Heart right ventricle (tissue), 16 donors: Measurements from ENCODE around the gene CTDSP1. TPM values are rescaled to one million over a fixed set of nuclear protein-coding genes. Genes with fewer than 3 reads are reported as not detected.

Experiments used
- ATAC-seq, 8 donors: fragments of 200-7000 bp; cut with Tn5 transposase; one replicate each; pipeline ENCODE4 v1.9.1; 2020; ENCODE audit warnings: mild to moderate bottlenecking in 8 of 8, moderate library complexity in 8 of 8, moderate number of reproducible peaks in 1 of 8
- DNase-seq, 2 donors: peaks; one replicate each; pipeline ENCODE4 v3.0.0-alpha.2; 2020
- H3K27ac ChIP-seq, 10 donors: fragments of 200-600 bp; sonication (generic) in 2 of 10; one replicate each; pipeline versions ENCODE4 v1.5.0 to v1.8.0; 2020 to 2022; ENCODE audit warnings: mild to moderate bottlenecking in 3 of 10
- H3K27me3 ChIP-seq, 7 donors: fragments of 200-600 bp; one replicate each; pipeline ENCODE4 v1.8.0; 2021 to 2022; ENCODE audit warnings: mild to moderate bottlenecking in 2 of 7
- H3K36me3 ChIP-seq, 9 donors: fragments of 200-600 bp; sonication (generic) in 1 of 9; one replicate each; pipeline versions ENCODE4 v1.5.0 to v1.8.0; 2020 to 2022; ENCODE audit warnings: mild to moderate bottlenecking in 2 of 9
- H3K4me1 ChIP-seq, 9 donors: fragments of 200-600 bp; sonication (generic) in 1 of 9; one replicate each; pipeline versions ENCODE4 v1.5.0 to v1.8.0; 2020 to 2022; ENCODE audit warnings: mild to moderate bottlenecking in 4 of 9
- H3K4me3 ChIP-seq, 10 donors: fragments of 200-600 bp; sonication (generic) in 2 of 10; one replicate each; pipeline versions ENCODE4 v1.5.0 to v1.8.0; 2020 to 2022; ENCODE audit warnings: mild to moderate bottlenecking in 7 of 10, moderate library complexity in 2 of 10
- H3K9me3 ChIP-seq, 11 donors: fragments of 200-600 bp in 10 of 11; sonication (generic) in 2 of 11; one replicate each; pipeline versions ENCODE4 v1.5.0 to v1.8.0; 2013 to 2022; ENCODE audit warnings: mild to moderate bottlenecking in 2 of 11, control low read depth in 1 of 11, moderate library complexity in 1 of 11
- WGBS, 2 donors: extraction: QIAGEN DNeasy Blood & Tissue Kit; methylation state at CpG; one replicate each; pipeline ENCODE4 v1.1.7; 2013; ENCODE audit warnings: inconsistent platforms in 1 of 2; 5-methylcytosine and 5-hydroxymethylcytosine counted together
- intact Hi-C, 10 donors: fragments of 100-400 bp; cut with DNase I; formaldehyde crosslinking; loops; one replicate each; pipeline versions ENCODE4 v1.11.1 to v1.14.2; 2022
- polyA plus RNA-seq, 2 donors: library from polyadenylated mRNA; stranded (reverse); fragments of 200-250 nt; gene quantifications; one replicate each; pipeline ENCODE4 v1.2.3, GENCODE V29; 2013
- total RNA-seq, 10 donors: library from RNA; stranded (reverse); fragmentation: NEBNext Ultra II Directional in 3 of 10; extraction: Animal tissue kit (Norgen Biotek cat#: 25700) in 3 of 10; gene quantifications; one replicate each; pipeline versions ENCODE4 v1.2.1 to v1.2.4, GENCODE V29; 2021 to 2023
- TF ChIP-seq, protein P1 (sequence below), 9 donors: fragments of 200-600 bp; sonication (generic) in 2 of 9; IDR thresholded peaks; one replicate each; pipeline versions ENCODE4 v1.5.0 to v1.8.0; 2021 to 2022; ENCODE audit warnings: antibody characterized with exemption in 9 of 9, mild to moderate bottlenecking in 5 of 9, moderate library complexity in 1 of 9
- donor health status: Arrhythmogenic right ventricular cardiomyopathy.
- donor health status: ischemic (EF 13 %, LVEDD 7.1; RV severe dilation, severe dysfunction).
- donor health status: healthy with polysubstance abuse.
- donor health status: DM: no; HTN: yes; CAD: no.
- donor health status: DM: no; HTN: no; CAD: no.
- donor health status: ischemic (EF 25% LVEDD 6.9; RV normal size, moderate dysfunction).
- donor health status: ischemic (EF 25% LVEDD 5.7; RV mildly dilated, moderate dysfunction).
- donor health status: healthy.
- donor health status: DM: yes; HTN: yes; CAD: no.
- donor health status: Ischemic cardiomyopathy.
- donor health status: ischemic (EF 35%, LVEDD 5.7; RV mildly dilated, moderate dysfunction).
- donor health status: nonischemic (EF 11% LVEDD 7.7; RV severe dilation, severe dysfunction).
- donor health status: DM: yes; HTN: yes; CAD: no.
- donor health status: PGD.
- donor health status: ischemic (EF 29% LVEDD 5.4; RV normal size, mild dysfunction).
- donor health status: nonischemic (EF 23%, LVEDD 6.1; RV moderate dilation, normal function).

Gene CTDSP1
- total and polyA plus RNA-seq, 12 donors: 77.9 to 118 (median 89.5) TPM

DNA sequence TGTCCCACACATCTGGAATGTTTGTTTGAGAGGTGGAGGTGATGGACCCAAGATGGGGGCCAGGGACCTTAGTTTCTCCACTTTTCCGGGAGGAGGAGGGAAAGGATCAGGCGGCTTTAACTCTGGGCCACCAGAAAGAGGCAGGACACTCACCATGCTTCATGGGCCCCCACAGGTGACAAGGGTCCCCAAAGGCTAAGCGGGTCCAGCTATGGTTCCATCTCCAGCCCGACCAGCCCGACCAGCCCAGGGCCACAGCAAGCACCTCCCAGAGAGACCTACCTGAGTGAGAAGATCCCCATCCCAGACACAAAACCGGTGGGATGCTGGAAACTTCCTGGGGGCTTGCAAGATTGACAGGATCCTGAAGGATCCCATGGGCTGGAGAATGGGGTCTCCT is 16.9 kb upstream of the CTDSP1 start:
- WGBS, 2 donors: 92 to 94% methylated on average over 6 of the region's 6 CpGs
- DNase-seq (no peak), ATAC-seq (no peak)
- no peaks in the 10 kb centered on the region for H3K27me3 ChIP-seq
- no peaks in the 10 kb centered on the region for H3K9me3 ChIP-seq
- TF ChIP-seq, protein P1, sequence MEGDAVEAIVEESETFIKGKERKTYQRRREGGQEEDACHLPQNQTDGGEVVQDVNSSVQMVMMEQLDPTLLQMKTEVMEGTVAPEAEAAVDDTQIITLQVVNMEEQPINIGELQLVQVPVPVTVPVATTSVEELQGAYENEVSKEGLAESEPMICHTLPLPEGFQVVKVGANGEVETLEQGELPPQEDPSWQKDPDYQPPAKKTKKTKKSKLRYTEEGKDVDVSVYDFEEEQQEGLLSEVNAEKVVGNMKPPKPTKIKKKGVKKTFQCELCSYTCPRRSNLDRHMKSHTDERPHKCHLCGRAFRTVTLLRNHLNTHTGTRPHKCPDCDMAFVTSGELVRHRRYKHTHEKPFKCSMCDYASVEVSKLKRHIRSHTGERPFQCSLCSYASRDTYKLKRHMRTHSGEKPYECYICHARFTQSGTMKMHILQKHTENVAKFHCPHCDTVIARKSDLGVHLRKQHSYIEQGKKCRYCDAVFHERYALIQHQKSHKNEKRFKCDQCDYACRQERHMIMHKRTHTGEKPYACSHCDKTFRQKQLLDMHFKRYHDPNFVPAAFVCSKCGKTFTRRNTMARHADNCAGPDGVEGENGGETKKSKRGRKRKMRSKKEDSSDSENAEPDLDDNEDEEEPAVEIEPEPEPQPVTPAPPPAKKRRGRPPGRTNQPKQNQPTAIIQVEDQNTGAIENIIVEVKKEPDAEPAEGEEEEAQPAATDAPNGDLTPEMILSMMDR (IDR thresholded peaks at IDR 0.05): no peak
- peak overlapping the region in 1 of 10 donors; percentile 53 for H3K4me3 ChIP-seq
- H3K4me1 ChIP-seq: peaks cover 0 to 30% (median 6%) of the 10 kb centered on the region in 9 donors
- H3K27ac ChIP-seq: peak overlapping the region in 3 of 10 donors; percentile 51 to 94 (median 74)
- intact Hi-C loops: no loop called here
- H3K36me3 ChIP-seq: peaks cover 0 to 18% (median 0%) of the 10 kb centered on the region in 9 donors

DNA sequence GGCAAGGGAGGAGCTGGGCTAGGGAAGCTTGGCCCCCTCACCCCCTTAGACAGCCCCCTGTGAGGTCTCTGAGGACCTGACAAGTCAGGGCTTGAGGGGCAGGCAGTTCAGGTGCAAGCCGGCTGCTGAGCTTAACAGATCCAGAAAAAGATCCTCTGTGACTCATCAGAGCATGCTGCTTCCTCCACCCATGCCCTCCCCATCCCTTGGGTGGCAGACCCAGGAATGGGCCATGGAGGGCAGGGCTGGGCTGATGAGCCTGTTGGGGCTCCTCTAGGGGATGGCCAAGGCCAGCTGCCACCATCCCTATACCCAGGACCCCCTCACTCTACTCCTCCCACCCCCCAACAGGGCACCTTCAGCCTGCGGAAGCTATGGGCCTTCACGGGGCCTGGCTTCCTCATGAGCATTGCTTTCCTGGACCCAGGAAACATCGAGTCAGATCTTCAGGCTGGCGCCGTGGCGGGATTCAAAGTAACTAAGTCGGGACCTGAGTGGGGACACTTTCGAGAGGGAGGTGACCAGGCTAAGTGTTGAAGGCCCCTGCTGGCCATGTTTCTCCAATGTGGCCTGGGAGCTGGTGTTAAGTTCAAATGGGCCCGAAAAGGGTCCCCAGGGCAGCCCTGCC is 15.7 kb upstream of the CTDSP1 start:
- Histone ChIP-seq H3K36me3 (peaks cover 0 to 23% (median 0%) of the 10 kb centered on the region in 9 donors), H3K27ac (peak overlapping the region in 1 of 10 donors; percentile 94), H3K9me3 (no peaks in the 10 kb centered on the region), H3K4me1 (peaks cover 0 to 41% (median 7%) of the 10 kb centered on the region in 9 donors), H3K4me3 (peak overlapping the region in 1 of 10 donors; percentile 53), H3K27me3 (no peaks in the 10 kb centered on the region)
- TF ChIP-seq, protein P1 (IDR thresholded peaks at IDR 0.05): no peak
- DNase-seq: no peak
- intact Hi-C loops: no loop called here
- ATAC-seq: no peak
- 85 to 87% methylated on average over 10 of the region's 10 CpGs for WGBS, 2 donors

GRCh38 chr2:218384975-218385374 is 14.7 kb upstream of the CTDSP1 start:
- TF ChIP-seq, protein P1 (IDR thresholded peaks at IDR 0.05): no peak
- WGBS, 2 donors: 86 to 87% methylated on average over 9 of the region's 9 CpGs
- no peak for DNase-seq
- intact Hi-C loops: no loop called here
- Histone ChIP-seq H3K36me3 (peaks cover 0 to 32% (median 0%) of the 10 kb centered on the region in 9 donors), H3K4me1 (peaks cover 0 to 51% (median 7%) of the 10 kb centered on the region in 9 donors), H3K4me3 (peak overlapping the region in 1 of 10 donors; percentile 53), H3K27me3 (no peaks in the 10 kb centered on the region), H3K9me3 (no peaks in the 10 kb centered on the region), H3K27ac (peak overlapping the region in 1 of 10 donors; percentile 94)
- no peak for ATAC-seq

- Histone ChIP-seq H3K27me3 (no peaks in the 10 kb centered on the region), H3K36me3 (peaks cover 0 to 45% (median 0%) of the 10 kb centered on the region in 9 donors), H3K9me3 (no peaks in the 10 kb centered on the region), H3K4me1 (peaks cover 0 to 51% (median 7%) of the 10 kb centered on the region in 9 donors), H3K4me3 (peak overlapping the region in 4 of 10 donors; percentile 46 to 55 (median 52)), H3K27ac (peak overlapping the region in 5 of 10 donors; percentile 39 to 76 (median 46))
- TF ChIP-seq, protein P1 (IDR thresholded peaks at IDR 0.05): no peak
- intact Hi-C loops: no loop called here
- 73% methylated on average over 23 of the region's 23 CpGs for WGBS, 2 donors
- DNase-seq: no peak
- ATAC-seq: peak in 3 of 8 donors; percentile 2 to 17 (median 5)
These were observed 12.9 kb upstream of the CTDSP1 start for GRCh38 chr2:218386505-218387368.
